HepG2 (cell line): ENCODE measurements around the gene BMP6. TPM values are rescaled to one million over a fixed set of nuclear protein-coding genes. Genes with fewer than 3 reads are reported as not detected.

Experiments
- ATAC-seq: fragments of 200-7000 bp; cut with Tn5 transposase; 3 replicates; pipeline ENCODE4 v1.9.1; 2020; ENCODE audit warnings: mild to moderate bottlenecking, moderate library complexity
- BruUV-seq: library from RNA; stranded (reverse); fragments of 400-500 nt; replicated peaks from 2 replicates; lab custom pipeline; 2021; lab: Mats Ljungman, UMichigan
- CTCF ChIA-PET: fragments of 300-600 bp; formaldehyde crosslinking; extraction: SDS; loops from one replicate; lab custom pipeline; 2021; ENCODE audit warnings: low total read pairs, inconsistent platforms, low intra/inter-chr PET ratio; lab: Yijun Ruan, JAX
- POLR2A ChIA-PET: fragments of 350-600 bp; sonication (Branson Sonifier 250); formaldehyde crosslinking; loops from one replicate; lab custom pipeline; 2020; ENCODE audit warnings: antibody characterized with exemption, inconsistent platforms; lab: Yijun Ruan, JAX
- DNase-seq: peaks from one replicate; pipeline ENCODE4 v3.0.0-alpha.2; 2015; ENCODE audit warnings: low spot score
- FAIRE-seq: peaks from 3 replicates; lab custom pipeline; 2011; peaks lifted over from hg19 to GRCh38; lab: Jason Lieb, UNC
- H2AFZ ChIP-seq: one replicate; pipeline ENCODE4 v1.6.1; 2011; ENCODE audit warnings: low read length, inconsistent platforms
- H3K27ac ChIP-seq: fragments of 300-600 bp; 3 replicates; pipeline ENCODE4 v1.8.0; 2011; ENCODE audit warnings: mixed run types, mild to moderate bottlenecking, mixed read lengths, low read length, inconsistent platforms; ENCODE audit not compliant: insufficient read depth; ENCODE audit errors: extremely low read length
- H3K27me3 ChIP-seq, 2 experiments: fragments of 200-600 bp in 1 of 2; 2 replicates in 1 of 2; 3 replicates in 1 of 2; pipeline versions ENCODE4 v1.6.0 to v1.8.0; 2011; ENCODE audit warnings: low read length in 2 of 2, mild to moderate bottlenecking in 2 of 2, moderate library complexity in 2 of 2, inconsistent platforms in 1 of 2; ENCODE audit not compliant: insufficient read depth in 2 of 2, control insufficient read depth in 1 of 2
- H3K36me3 ChIP-seq, 2 experiments: fragments of 200-600 bp in 1 of 2; replicated peaks in 1 of 2; 2 replicates in 1 of 2; 3 replicates in 1 of 2; pipeline versions ENCODE4 v1.5.1 to v1.8.0; 2011; ENCODE audit warnings: low read length in 2 of 2, inconsistent platforms in 1 of 2; ENCODE audit not compliant: insufficient read depth in 2 of 2, control insufficient read depth in 1 of 2
- H3K4me1 ChIP-seq: 2 replicates; pipeline ENCODE4 v1.5.1; 2012; ENCODE audit warnings: low read length, inconsistent platforms; ENCODE audit not compliant: insufficient read depth
- H3K4me2 ChIP-seq: 2 replicates; pipeline ENCODE4 v1.6.0; 2011; ENCODE audit warnings: low read depth, low read length, inconsistent platforms
- H3K4me3 ChIP-seq, 3 experiments: fragments of 200-600 bp in 1 of 3; sonication (generic), shearing (Covaris generic) in 1 of 3; replicated peaks in 1 of 3; 2 replicates each; pipeline ENCODE4 v1.5.1; 2011 to 2016; ENCODE audit warnings: low read length in 3 of 3, inconsistent platforms in 2 of 3, low read depth in 2 of 3, mild to moderate bottlenecking in 2 of 3, control low read depth in 1 of 3, mixed read lengths in 1 of 3; ENCODE audit not compliant: insufficient read depth in 1 of 3
- H3K79me2 ChIP-seq: one replicate; pipeline ENCODE4 v1.6.1; 2011; ENCODE audit warnings: low read length, inconsistent platforms; ENCODE audit not compliant: insufficient read depth
- H3K9ac ChIP-seq: 2 replicates; pipeline ENCODE4 v1.6.0; 2011; ENCODE audit warnings: mild to moderate bottlenecking, low read depth, low read length, inconsistent platforms; ENCODE audit not compliant: insufficient read depth
- H3K9me3 ChIP-seq: 2 replicates; pipeline ENCODE4 v1.5.1; 2012; ENCODE audit warnings: mild to moderate bottlenecking, low read length
- H4K20me1 ChIP-seq: 2 replicates; pipeline ENCODE4 v1.6.0; 2011; ENCODE audit warnings: inconsistent platforms, mild to moderate bottlenecking, low read length, moderate library complexity; ENCODE audit not compliant: insufficient read depth
- BORCS8-MEF2B ChIP-seq: sonication (generic); formaldehyde crosslinking; IDR thresholded peaks from 2 replicates; pipeline ENCODE4 v1.8.0; 2022; ENCODE audit warnings: mild to moderate bottlenecking, missing genetic modification reagents
- CBX2 ChIP-seq, 2 experiments: fragments of 200-600 bp in 1 of 2; sonication (generic); formaldehyde crosslinking in 1 of 2; IDR thresholded peaks; 2 replicates each; pipeline versions ENCODE4 v1.7.0 to v1.8.1; 2018 to 2022; ENCODE audit warnings: low read depth in 2 of 2, low read length in 1 of 2, mild to moderate bottlenecking in 1 of 2, missing genetic modification reagents in 1 of 2
- FLYWCH1 ChIP-seq: sonication (generic); formaldehyde crosslinking; IDR thresholded peaks from 2 replicates; pipeline ENCODE4 v1.8.1; 2023; ENCODE audit warnings: mild to moderate bottlenecking, missing genetic modification reagents
- JUNB ChIP-seq: sonication (generic); formaldehyde crosslinking; IDR thresholded peaks from 2 replicates; pipeline ENCODE4 v1.8.0; 2022; ENCODE audit warnings: missing genetic modification reagents, mild to moderate bottlenecking, borderline replicate concordance
- SIX4 ChIP-seq: sonication (generic); formaldehyde crosslinking; IDR thresholded peaks from 2 replicates; pipeline ENCODE4 v1.4.0; 2020; ENCODE audit warnings: missing genetic modification reagents
- THAP8 ChIP-seq: sonication (generic); formaldehyde crosslinking; IDR thresholded peaks from 2 replicates; pipeline ENCODE4 v1.5.1; 2020; ENCODE audit warnings: missing genetic modification reagents, mild to moderate bottlenecking, borderline replicate concordance
- YEATS4 ChIP-seq: sonication (generic); formaldehyde crosslinking; IDR thresholded peaks from 2 replicates; pipeline ENCODE4 v1.4.0; 2020; ENCODE audit warnings: missing genetic modification reagents, borderline replicate concordance
- WGBS: methylation state at CpG from one replicate; pipeline ENCODE4 v1.1.6; 2017; ENCODE audit warnings: low lambda C conversion rate; 5-methylcytosine and 5-hydroxymethylcytosine counted together
- in situ Hi-C: cut with HindIII; loops from 2 replicates; pipeline ENCODE4 v1.10.0; 2017; ENCODE audit warnings: low pct_unique_long_range_greater_than_20kb; ENCODE audit not compliant: extremely low pct_ligation_motif_present
- intact Hi-C: fragments of 100-400 bp; cut with micrococcal nuclease; formaldehyde crosslinking; loops from one replicate; pipeline ENCODE4 v1.10.0; 2022; ENCODE audit not compliant: unreplicated experiment
- polyA plus RNA-seq, 8 experiments: library from polyadenylated mRNA; depleted of rRNA in 3 of 8; stranded (reverse) in 7 of 8; unstranded in 1 of 8; fragments of >200 nt; fragmentation: Illumina TruSeq in 4 of 8; extraction: Trizol in 4 of 8; gene quantifications; 2 replicates each; pipeline versions ENCODE4 v1.2.1 to v1.2.3, GENCODE V29; 2011 to 2016; ENCODE audit warnings: low read depth in 4 of 8, missing spikeins in 1 of 8, mixed read lengths in 1 of 8; ENCODE audit not compliant: insufficient read depth in 1 of 8
- total RNA-seq, 5 experiments: library from RNA; depleted of rRNA; stranded (reverse); fragments of >200 nt; fragmentation: Illumina TruSeq; extraction: Trizol; gene quantifications; 2 replicates each; pipeline ENCODE4 v1.2.3, GENCODE V29; 2016; ENCODE audit warnings: low read depth in 1 of 5

The BMP6 gene
- total and polyA plus RNA-seq, 2 of the 13 experiments (the other 11 are each of a cell fraction or from before 2014, with no cell fraction given): 0.09 to 0.18 TPM

- CTCF ChIA-PET: no interaction called here
- H3K4me1 ChIP-seq: peaks cover 14% of the 10 kb centered on the region
- FAIRE-seq: no peak
- H3K27ac ChIP-seq: no peak overlapping the region
- H3K27me3 ChIP-seq: peaks cover 0 to 8% of the 10 kb centered on the region in 2 experiments; a peak in 2 of 5 replicates
- no peak for ATAC-seq
- no peak overlapping the region for H3K9ac ChIP-seq
- no peaks in the 10 kb centered on the region for H4K20me1 ChIP-seq
- DNase-seq: peak; percentile 14
- intact Hi-C loops (no loop called here), in situ Hi-C loops (no loop called here)
- no TSS peak for BruUV-seq
- POLR2A ChIA-PET: no interaction called here
- no peak overlapping the region for H3K4me2 ChIP-seq
- TF ChIP-seq THAP8 (CRISPR knock-in tag) (no peak), FLYWCH1 (CRISPR knock-in tag) (no peak), BORCS8-MEF2B (CRISPR knock-in tag) (no peak), SIX4 (CRISPR knock-in tag) (no peak), YEATS4 (CRISPR knock-in tag) (no peak), JUNB (CRISPR knock-in tag) (no peak), CBX2 (IDR thresholded peaks at IDR 0.05; ENCODE audit: low read depth, low read length) (0 out of 2 replicates have a peak, but pooled peaks have one; percentile 77), CBX2 (CRISPR knock-in tag; IDR thresholded peaks at IDR 0.05; ENCODE audit: low read depth) (no peak)
- H3K9me3 ChIP-seq: no peaks in the 10 kb centered on the region
- WGBS: 5% methylated on average over 8 of the region's 8 CpGs
- no peak overlapping the region for H3K4me3 ChIP-seq
- no peaks in the 10 kb centered on the region for H3K36me3 ChIP-seq
- no peak overlapping the region for H2AFZ ChIP-seq
- no peaks in the 10 kb centered on the region for H3K79me2 ChIP-seq
Measured at GRCh38 chr6:7687145-7688111, 38.5 kb upstream of the BMP6 start.
